Testis (tissue), 3 donors: Measurements from ENCODE around the gene ERICH2. TPM values are rescaled to one million over a fixed set of nuclear protein-coding genes. Genes with fewer than 3 reads are reported as not detected.

ENCODE experiments used
- DNase-seq: peaks from one replicate; pipeline ENCODE4 v3.0.0-alpha.2; 2019
- H3K27ac ChIP-seq, 2 donors: fragments of 200-600 bp; sonication (generic); one replicate each; pipeline ENCODE4 v1.5.1; 2019
- H3K27me3 ChIP-seq: fragments of 200-600 bp; sonication (generic); one replicate; pipeline ENCODE4 v1.5.1; 2019
- H3K36me3 ChIP-seq: fragments of 200-600 bp; sonication (generic); one replicate; pipeline ENCODE4 v1.5.1; 2017; ENCODE audit warnings: low read depth; ENCODE audit errors: missing control alignments
- H3K4me1 ChIP-seq: fragments of 200-600 bp; sonication (generic); one replicate; pipeline ENCODE4 v1.5.1; 2019
- H3K4me3 ChIP-seq, 2 donors: fragments of 200-600 bp; sonication (generic); one replicate each; pipeline ENCODE4 v1.5.1; 2017 to 2019
- H3K9me3 ChIP-seq: fragments of 200-600 bp; sonication (generic); one replicate; pipeline ENCODE4 v1.5.1; 2017
- CTCF ChIP-seq, 3 experiments: fragments of 450-650 bp in 2 of 3; fragments of 200-600 bp in 1 of 3; sonication (generic) in 1 of 3; IDR thresholded peaks; one replicate each; pipeline ENCODE4 v1.5.1; 2016 to 2019; ENCODE audit warnings: antibody characterized with exemption in 3 of 3, mild to moderate bottlenecking in 2 of 3, moderate library complexity in 1 of 3
- POLR2A ChIP-seq: fragments of 450-650 bp; IDR thresholded peaks from one replicate; pipeline ENCODE4 v1.6.1; 2017; ENCODE audit warnings: antibody characterized with exemption, mild to moderate bottlenecking, moderate library complexity
- WGBS, 2 donors: methylation state at CpG; one replicate each; pipeline ENCODE4 v1.1.5; 2018; 5-methylcytosine and 5-hydroxymethylcytosine counted together
- intact Hi-C: fragments of 100-400 bp; cut with DNase I; formaldehyde crosslinking; loops from one replicate; pipeline ENCODE4 v1.15.1; 2023; ENCODE audit warnings: low total_unique reads
- polyA plus RNA-seq: library from polyadenylated mRNA; stranded (reverse); fragments of 350-450 nt; fragmentation: Illumina TruSeq; extraction: RNeasy Lipid Tissue Mini Kit (QIAGEN cat#74804); gene quantifications from one replicate; pipeline ENCODE4 v1.2.3, GENCODE V29; 2014; ENCODE audit warnings: low read depth, low replicate concordance; ENCODE audit not compliant: insufficient read depth
- total RNA-seq, 2 donors: library from RNA; depleted of rRNA; stranded (reverse); fragments of >200 nt; gene quantifications; one replicate each; pipeline ENCODE4 v1.2.3, GENCODE V29; 2016

Gene ERICH2
- total and polyA plus RNA-seq, 3 donors from 2014 or later: 36.5 to 126 (median 78.8) TPM

- Histone ChIP-seq H3K4me3 (peak overlapping the region in 1 of 2 donors; percentile 67), H3K27me3 (no peaks in the 10 kb centered on the region), H3K4me1 (peaks cover 64% of the 10 kb centered on the region), H3K27ac (no peak overlapping the region), H3K36me3 (no peaks in the 10 kb centered on the region), H3K9me3 (no peaks in the 10 kb centered on the region)
- intact Hi-C loops: loop anchor here (10.0 kb wide), 1 partner anchor 444 kb away; no protein-coding TSS in a partner anchor
- WGBS, 2 donors: 5 to 6% methylated on average over 17 to 30 of the region's 30 CpGs
- no peak for TF ChIP-seq CTCF (IDR thresholded peaks at IDR 0.05)
- TF ChIP-seq POLR2A: no peak
- no peak for DNase-seq
Measured at GRCh38 chr2:170818752-170819470, 48.7 kb downstream of the ERICH2 start.

GRCh38 chr2:170819680-170820664, 49.8 kb downstream of the ERICH2 start:
- no peaks in the 10 kb centered on the region for H3K36me3 ChIP-seq
- 16% methylated on average over 34 to 44 of the region's 45 CpGs for WGBS, 2 donors
- H3K27me3 ChIP-seq: no peaks in the 10 kb centered on the region
- H3K4me1 ChIP-seq: peaks cover 71% of the 10 kb centered on the region
- H3K27ac ChIP-seq: no peak overlapping the region
- no peaks in the 10 kb centered on the region for H3K9me3 ChIP-seq
- intact Hi-C loops: loop anchor here (10.0 kb wide), 1 partner anchor 445 kb away; no protein-coding TSS in a partner anchor
- peak; percentile 44 for DNase-seq
- TF ChIP-seq CTCF (IDR thresholded peaks at IDR 0.05) (no peak), POLR2A (no peak)
- no peak overlapping the region for H3K4me3 ChIP-seq

GRCh38 chr2:170820757-170821530, 50.8 kb downstream of the ERICH2 start:
- 18 to 22% methylated on average over 18 of the region's 18 CpGs for WGBS, 2 donors
- intact Hi-C loops: no loop called here
- no peak overlapping the region for H3K4me3 ChIP-seq
- no peak overlapping the region for H3K27ac ChIP-seq
- no peaks in the 10 kb centered on the region for H3K27me3 ChIP-seq
- no peaks in the 10 kb centered on the region for H3K9me3 ChIP-seq
- DNase-seq: no peak
- TF ChIP-seq POLR2A (no peak), CTCF (IDR thresholded peaks at IDR 0.05) (no peak)
- H3K4me1 ChIP-seq: peaks cover 66% of the 10 kb centered on the region
- no peaks in the 10 kb centered on the region for H3K36me3 ChIP-seq

- no peak for DNase-seq
- no peak overlapping the region for H3K27ac ChIP-seq
- 5 to 6% methylated on average over 27 to 40 of the region's 40 CpGs for WGBS, 2 donors
- no peaks in the 10 kb centered on the region for H3K9me3 ChIP-seq
- no peaks in the 10 kb centered on the region for H3K36me3 ChIP-seq
- H3K4me3 ChIP-seq: peak overlapping the region in 1 of 2 donors; percentile 3
- TF ChIP-seq POLR2A (no peak), CTCF (IDR thresholded peaks at IDR 0.05) (no peak)
- intact Hi-C loops: no loop called here
- H3K27me3 ChIP-seq: no peaks in the 10 kb centered on the region
- H3K4me1 ChIP-seq: peaks cover 59% of the 10 kb centered on the region
Measured at GRCh38 chr2:170821531-170822289, 51.5 kb downstream of the ERICH2 start.
